GM18870 (cell line): ENCODE measurements around the gene C3orf70.

Experiments
- ATAC-seq: cut with Tn5 transposase; IDR thresholded peaks from one replicate; pipeline ENCODE4 v1.9.1; 2021; ENCODE audit warnings: moderate library complexity; ENCODE audit not compliant: unreplicated experiment

Gene C3orf70

DNA sequence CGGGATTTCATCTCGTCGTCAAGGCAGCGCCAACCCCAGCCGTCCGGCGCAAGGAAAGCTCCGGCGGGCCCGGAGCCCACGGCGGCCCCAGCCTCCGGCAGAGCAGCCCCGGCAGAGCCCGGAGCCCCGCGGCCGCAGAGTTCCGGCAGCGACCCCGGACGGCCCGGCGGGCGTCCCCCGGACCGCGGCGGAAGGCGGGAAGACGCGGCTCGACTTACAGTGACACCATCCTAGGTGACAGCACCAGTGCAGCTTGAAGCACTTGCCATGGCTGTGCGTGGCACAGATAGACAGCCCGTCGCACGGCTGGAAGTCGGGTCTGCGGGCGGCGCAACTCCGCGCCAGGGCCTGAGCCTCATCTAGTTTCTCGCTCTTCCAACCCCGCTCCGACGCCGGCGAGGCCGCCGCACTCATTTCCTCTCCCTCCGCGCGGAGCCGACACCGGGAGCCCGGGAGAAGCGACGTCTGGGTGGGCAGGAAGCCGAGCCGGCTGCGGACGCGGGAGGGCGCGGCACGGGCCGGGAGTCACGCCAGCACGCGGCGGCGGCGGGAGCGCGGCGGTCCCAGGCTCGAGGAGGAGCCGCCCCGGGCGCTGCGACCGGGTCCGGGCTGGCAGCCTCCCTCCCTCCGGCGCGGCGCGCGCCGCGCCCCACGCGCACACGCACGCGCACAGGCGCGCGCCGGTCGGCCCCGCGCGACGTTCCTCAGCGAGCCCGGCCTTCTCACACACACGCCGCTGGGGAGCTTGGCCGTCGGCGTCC lies at the start of gene C3orf70:
Gene C3orf70, minus strand, starts transcription at position 651 of the 761 bp plus-strand sequence. Its CDS starts 237 bp downstream, at position 414.
- no peak for ATAC-seq

DNA sequence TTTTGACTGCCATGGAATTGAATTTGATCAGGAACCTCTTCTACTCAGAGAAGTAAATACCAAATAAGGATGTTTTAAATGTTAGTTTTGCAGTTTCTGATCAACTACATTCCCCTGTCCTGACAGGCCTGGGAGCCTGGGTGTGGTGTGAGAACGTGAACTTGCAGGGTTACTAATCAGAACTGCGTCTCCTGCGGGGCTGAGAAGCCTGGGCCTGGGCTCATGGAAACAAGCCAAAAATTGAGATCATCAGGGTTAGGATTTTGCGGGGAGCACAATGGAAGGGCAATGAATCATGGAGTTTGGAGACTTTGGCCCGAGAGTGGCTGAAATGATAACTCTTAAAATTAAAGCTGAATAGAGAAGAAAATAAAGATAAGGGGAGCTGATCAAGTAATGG lies 47.8 kb upstream of the C3orf70 start:
- ATAC-seq, result no peak

DNA sequence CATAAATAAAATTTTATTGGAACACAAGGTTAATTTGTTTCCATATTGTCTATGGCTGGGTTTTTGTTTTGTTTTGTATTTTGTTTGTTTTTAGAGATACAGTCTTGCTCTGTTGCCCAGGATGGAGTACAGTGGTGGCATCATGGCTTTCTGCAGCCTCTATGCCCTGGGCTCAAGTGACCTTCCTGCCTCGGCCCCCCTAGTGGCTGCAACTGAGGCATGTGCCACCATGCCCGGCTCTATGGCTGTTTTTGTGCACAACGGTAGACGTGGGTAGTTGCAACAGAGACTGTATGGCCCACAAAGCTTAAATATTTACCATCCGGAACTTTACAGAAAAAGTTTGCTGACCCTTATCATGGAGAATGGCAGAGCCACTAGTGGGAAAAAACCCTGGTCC lies 46.8 kb upstream of the C3orf70 start:
- no peak for ATAC-seq

GRCh38 chr3:185199206-185199605 lies 46.3 kb upstream of the C3orf70 start:
- no peak for ATAC-seq

DNA sequence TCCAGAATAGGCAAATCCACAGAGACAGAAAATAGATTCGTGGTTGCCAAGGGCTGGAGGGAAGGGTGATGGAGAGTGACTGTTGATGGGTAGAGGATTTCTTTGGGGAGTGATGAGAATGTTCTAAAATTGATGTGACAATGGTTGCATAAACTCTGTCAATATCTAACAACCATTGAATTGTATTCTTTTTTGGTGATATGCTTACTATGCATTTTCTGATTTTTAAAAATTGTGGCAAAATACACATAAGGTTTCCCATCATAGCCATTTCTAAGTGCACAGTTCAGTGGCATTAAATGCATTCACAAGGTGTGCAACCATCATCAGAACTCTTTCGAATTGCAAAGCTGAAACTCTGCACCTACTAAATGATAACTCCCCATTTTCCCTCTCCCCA lies 44.2 kb upstream of the C3orf70 start:
- no peak for ATAC-seq

DNA sequence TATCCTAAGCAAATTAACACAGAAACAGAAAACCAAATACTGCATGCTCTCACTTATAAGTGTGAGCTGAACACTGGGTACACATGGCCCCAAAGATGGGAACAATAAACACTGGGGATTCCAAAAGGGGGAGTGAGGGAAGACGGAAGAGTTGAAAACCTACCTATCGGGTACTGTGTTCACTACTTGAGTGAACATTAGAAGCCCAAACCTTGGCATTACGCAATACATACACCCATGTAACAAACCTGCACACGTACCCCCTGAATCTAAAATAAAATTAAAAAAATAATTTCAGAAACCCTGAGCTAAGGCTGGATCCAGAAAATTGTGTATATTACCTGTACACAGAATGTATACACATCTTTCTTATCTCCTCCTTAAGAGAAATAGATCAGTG lies 42.8 kb upstream of the C3orf70 start:
- ATAC-seq, result no peak

- ATAC-seq, result no peak
These were observed 36.0 kb upstream of the C3orf70 start for GRCh38 chr3:185188816-185189215.

- no peak for ATAC-seq
These were observed 34.5 kb upstream of the C3orf70 start for GRCh38 chr3:185187391-185187790.

- ATAC-seq, result no peak
These were observed 24.0 kb upstream of the C3orf70 start for GRCh38 chr3:185176750-185177359.

GRCh38 chr3:185175370-185175987 lies 22.6 kb upstream of the C3orf70 start:
- ATAC-seq, result no peak

DNA sequence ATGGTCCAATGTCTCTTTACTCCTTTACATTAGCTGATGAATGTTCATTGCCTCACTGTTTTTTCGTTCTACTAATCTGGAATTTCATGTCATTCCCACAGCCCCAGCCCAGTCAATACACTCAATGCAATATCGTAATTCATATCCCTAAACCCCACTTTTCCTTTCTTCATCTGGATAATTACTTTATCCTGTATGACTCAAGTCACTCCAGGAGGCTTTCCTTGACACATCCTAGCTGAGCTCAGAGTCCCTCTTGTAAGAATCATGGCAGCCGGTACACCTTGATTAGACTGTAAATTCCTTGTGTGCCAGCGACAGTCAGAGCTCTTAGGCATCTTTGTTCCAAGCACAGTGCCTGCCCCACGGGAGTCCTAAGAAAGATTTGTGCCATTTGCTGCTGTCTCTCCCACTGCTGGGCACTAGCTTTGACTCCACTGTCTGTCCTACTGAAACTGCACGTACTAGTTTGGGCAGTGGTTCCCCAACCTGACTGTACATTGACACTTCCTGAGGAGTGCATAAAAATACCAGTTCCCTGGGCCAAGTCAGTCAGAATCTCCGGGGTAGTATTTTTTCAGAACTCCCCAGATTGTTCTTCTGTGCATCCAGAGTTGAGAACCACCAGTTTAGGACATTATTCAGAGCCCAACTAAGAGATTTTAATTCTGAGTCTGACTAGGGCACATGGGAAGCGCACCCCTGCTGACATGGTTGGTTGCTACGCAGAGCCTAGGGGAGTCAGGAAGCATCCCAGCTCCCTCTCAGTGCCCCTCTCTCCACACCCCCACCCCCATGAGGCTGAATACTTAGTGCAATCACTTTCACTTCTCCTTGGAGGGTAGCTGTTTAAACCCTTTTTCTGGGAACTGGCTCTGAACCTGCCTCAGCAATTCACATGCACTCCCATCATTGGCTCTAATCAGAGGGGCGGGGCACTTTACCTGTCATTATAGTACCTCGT lies 19.5 kb upstream of the C3orf70 start:
- ATAC-seq, result no peak

GRCh38 chr3:185164428-185165217 lies 11.8 kb upstream of the C3orf70 start:
- ATAC-seq, result no peak

- no peak for ATAC-seq
These were observed 9.8 kb upstream of the C3orf70 start for GRCh38 chr3:185162634-185163033.

DNA sequence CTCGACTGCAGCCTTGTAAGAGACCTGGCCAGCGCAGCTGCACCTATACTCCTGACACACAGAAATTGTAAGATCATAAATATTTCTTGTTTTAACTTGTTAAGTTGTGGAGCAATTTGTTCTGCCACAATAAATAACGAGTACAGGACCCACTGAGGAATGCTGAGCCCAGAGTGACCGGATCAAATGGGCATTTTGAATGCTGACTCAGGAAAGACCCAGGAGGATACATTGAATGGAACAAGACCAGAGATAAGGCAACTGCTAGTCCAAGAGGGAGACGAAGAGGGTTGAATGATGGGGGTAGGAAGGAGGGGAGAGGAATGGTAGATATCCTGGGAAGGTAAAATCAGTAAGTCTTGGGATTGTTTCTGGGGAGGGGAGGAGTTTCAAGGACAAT lies 8.9 kb upstream of the C3orf70 start:
- ATAC-seq, result no peak

DNA sequence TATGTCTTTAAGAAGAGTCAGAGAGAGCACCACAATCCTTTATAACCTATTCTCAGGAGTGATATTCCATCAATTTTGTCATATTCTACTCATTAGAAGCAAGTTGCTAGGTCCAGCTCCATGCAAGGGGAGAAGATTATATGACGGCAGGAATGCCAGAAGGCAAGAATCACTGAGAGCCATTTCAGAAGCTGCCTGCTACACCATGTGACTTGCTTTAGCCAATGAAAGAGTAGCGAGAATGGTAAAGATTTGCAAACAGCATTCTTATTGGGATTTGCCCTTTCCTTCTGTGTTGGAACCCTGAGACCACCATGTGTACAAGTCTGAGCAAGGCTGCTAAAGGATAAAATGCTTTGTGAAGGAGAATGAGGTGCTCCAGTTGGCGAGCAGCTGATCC lies 4.5 kb upstream of the C3orf70 start:
- ATAC-seq, result no peak

DNA sequence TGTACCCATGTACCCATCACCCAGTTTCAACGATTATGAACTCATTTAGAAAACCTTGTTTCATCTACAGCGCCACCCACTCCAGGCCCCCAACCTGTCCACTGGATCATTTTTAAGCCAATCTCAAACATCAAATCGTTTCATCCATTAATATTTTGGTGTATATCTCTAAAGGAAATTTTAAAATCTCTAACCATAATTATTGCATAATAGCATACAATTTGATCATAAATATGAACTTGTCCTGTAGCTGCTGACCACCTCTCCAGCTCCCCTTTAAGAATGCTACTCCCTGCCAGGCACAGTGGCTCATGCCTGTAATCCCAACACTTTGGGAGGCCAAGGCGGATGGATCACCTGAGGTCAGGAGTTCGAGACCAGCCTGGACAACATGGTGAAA lies 2.8 kb upstream of the C3orf70 start:
- ATAC-seq, result no peak

DNA sequence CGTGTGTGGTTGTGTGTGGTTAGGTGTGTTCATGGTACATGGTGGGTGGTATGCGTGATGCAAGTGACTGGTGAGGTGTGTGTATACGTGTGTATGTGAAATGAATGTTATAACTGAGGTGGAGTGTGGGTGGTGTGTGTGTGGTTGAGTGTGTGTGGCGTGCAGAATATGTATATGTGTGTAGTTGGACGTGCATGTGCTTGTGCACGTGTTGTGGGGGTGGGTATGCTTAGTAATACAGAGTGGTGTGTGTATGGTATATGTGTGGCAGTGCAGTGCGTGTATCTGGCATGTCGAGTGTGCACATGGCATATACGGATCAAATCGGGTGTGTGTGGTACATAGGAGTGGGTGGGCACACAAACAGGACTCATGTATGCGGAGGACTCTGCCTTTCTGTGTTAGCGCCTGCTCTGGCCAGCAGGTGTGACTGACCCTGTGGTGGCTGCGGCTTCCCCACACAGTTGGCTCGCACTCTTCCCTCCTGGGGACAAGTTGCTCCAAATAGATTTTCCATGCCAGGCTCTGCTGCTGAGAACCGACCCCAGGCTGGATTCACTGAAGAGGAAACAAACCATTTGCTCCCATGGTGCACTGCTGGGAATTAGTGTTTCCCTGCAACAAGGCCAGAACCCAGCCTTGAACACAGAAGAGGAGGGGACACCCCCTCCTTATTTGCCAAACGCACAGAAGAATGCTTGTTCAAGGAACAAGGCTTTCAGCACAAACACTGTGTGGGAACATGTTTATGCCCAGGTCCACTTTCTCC lies 1.2 kb upstream of the C3orf70 start:
- no peak for ATAC-seq

- no peak for ATAC-seq
These were observed 411 bp upstream of the C3orf70 start for GRCh38 chr3:185153171-185153771.

DNA sequence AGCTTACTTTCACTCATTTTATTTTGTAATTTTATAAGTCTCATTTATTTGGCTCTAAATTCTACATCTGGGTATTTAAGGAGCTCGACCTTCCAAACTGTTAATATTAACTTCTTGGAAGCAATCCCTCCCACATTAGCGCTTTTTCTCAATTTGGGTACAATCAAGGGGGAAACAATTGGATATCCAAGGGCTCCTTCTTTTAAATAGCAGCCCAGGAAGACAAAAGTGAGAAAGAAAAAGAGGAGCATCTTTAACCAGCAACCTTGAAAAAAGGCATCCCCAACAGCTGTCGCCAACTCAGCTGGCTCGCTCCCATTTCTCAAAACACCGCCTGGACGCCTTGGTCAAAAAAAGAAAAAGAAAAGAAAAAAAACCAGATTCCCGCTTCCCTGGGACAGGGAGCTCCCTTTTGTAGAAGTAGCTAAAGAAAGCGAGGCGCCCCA lies 873 bp downstream of the C3orf70 start:
- no peak for ATAC-seq
